ENCODE results near the gene WDR18.

Gene WDR18

DNA sequence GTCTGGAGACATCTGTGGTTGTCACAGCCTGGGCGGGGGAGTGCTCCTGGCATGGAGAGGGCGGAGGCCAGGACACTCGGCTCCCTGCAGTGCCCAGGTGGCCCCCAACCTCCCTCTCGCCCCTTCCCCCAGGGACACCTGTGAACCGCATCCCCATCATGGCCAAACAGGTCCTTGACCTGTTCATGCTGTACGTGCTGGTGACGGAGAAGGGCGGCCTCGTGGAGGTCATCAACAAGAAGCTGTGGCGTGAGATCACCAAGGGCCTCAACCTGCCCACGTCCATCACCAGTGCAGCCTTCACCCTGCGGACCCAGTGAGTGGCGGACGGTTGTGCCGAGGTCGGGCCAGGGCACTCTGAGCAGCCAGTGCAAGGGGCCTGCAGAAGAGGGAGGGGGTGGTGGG is 20.0 kb upstream of the WDR18 start:
- in situ Hi-C loops (cut with MboI; ENCODE audit: low sequenced_read_pairs): no loop called here

DNA sequence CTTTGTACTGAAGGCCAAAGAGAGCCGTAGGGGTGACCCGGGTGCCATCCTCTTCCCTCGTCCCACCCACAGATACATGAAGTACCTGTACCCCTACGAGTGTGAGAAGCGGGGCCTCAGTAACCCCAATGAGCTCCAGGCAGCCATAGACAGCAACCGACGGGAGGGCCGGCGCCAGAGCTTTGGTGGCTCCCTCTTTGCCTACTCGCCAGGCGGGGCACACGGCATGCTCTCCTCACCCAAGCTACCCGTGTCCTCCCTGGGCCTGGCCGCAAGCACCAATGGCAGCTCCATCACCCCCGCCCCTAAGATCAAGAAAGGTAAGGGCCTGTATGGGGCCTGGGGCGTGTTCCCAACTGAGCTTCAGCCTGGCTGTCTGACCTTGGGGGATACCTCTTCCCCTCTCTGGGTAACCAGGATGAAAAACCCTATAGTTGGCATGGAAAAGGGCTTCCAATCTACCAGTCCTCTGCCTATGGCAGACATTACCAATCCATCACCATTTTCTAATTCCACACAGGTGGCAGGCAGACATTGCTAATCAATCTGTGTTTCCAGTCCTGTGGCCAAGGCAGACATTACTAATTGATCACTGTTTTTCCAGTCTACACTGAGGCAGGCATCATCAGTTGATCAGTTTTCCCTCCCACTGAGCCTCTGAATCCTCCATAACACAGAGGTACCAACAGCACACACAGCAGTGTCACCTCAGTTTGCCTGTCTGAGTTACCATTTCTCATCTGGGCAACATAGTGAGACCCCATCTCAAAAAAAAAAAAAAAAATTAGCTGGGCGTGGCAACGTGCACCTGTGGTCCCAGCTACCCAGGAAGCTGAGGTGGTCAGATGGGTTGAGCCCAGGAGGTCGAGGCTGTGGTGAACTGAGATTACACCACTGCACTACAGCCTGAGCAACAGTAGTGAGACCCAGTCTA is 19.1 kb upstream of the WDR18 start:
- in situ Hi-C loops (cut with MboI; ENCODE audit: low sequenced_read_pairs): no loop called here

DNA sequence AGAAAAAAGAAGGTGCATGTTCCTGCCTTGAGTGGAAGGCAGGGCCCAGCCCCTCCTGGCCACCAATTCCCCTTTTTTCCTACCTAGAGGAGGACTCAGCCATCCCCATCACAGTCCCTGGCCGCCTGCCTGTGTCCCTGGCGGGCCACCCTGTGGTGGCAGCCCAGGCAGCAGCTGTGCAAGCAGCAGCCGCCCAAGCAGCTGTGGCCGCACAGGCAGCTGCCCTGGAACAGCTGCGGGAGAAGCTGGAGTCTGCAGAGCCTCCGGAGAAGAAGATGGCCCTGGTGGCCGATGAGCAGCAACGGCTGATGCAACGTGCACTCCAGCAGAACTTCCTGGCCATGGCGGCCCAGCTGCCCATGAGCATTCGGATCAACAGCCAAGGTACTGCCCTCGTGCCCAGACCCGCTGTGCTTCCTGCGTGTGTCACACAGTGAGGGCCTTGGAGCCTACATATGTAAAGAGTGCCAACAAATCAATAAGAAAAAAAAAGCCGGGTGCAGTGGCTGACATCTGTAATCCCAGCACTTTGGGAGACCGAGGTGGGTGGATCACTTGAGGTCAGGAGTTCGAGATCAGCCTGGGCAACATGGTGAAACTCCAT is 17.6 kb upstream of the WDR18 start:
- in situ Hi-C loops (cut with MboI; ENCODE audit: low sequenced_read_pairs): no loop called here

DNA sequence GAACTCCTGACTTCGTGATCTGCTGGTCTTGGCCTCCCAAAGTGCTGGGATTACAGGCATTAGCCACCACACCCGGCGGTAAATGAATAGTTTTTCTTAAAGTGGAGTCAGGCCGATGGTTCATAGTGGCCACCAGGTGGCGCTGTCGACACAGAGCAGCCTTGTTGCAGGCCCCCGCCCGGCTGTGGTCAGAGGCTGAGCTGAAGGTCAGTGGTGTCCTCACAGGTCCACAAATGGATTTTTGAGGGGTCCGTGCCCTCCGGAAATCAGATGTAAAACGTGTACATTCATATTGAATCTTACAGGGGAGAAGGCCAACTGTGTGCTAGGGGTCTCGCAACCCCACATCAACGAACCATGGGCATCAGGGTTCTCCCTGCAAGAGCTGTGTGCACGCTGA is 13.4 kb upstream of the WDR18 start:
- in situ Hi-C loops (cut with MboI; ENCODE audit: low sequenced_read_pairs): no loop called here

DNA sequence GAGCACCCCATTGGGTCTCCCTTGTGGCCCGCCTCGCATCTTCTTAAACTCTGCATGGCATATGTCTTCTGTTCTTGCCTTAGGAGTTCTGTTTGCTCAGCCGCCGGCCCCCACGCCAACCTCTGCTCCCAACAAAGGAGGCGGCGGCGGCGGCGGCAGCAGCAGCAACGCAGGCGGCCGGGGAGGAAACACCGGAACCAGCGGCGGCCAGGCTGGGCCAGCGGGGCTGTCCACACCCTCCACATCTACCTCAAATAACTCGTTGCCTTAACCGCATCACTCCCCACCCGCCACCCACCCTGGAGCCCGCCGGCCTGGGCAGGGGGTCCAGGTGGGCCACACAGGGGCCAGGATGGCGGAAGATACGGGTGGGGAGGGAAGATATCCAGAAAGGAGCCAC is 12.3 kb upstream of the WDR18 start:
- in situ Hi-C loops (cut with MboI; ENCODE audit: low sequenced_read_pairs): no loop called here

DNA sequence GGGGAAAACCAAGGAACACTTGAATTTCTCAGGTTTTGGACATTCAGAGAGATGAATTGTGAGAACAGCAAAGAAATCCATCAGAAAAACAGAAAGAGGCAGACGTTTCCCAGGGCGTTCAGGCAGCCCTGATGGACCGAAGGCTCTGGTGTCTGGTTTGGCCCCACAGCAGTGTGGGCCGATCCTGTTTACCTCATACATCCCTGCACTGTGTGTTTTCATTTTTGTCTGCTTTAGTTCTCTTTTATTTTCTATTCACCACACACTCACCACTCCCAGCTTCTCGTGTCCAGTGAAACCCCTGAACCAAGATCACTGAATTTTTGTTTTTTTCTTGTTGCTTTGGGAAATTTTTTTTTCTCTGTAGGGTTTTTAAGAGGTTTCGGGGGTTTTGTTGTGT is 11.9 kb upstream of the WDR18 start:
- in situ Hi-C loops (cut with MboI; ENCODE audit: low sequenced_read_pairs): no loop called here

DNA sequence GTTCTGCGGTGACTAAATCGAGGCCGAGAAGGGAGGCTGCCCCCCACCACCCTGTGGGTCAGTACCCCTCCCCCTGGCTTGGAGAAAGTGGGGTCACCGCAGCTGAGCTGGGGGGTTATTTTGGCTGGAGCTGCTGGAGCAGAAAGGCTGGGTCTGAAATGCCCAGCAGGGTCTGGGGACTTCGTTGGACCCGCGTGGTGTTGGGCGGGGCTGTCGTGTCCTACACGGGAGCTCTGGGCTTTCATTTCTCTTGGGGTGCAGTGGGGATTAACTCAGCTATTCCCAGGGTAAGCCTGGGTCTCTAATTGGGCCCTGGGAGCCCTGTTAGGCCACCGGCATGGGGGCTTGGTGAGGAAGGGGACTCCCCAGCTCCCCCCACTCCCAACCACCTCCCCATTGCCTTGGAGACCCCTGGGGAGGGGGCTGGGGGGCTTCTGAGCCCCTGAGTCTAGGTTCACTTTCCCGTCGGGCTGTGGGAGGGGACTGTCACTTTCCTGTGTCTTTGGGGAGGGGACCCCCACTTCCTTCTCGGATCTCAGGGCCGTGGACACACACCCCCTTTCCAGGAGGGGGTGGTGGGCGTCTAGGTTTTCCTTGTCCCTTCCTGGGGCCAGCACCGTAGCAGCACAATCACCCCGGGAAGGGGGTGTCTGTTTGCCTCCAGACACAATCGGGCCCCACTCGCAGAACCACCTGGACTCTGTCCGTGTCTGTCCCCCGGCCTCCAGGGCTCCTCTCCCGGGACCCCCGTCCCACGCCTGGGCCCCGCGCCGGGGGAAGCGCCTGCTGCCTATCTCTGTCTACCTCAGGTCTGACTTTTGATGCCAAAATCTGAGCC is 10.2 kb upstream of the WDR18 start:
- in situ Hi-C loops (cut with MboI; ENCODE audit: low sequenced_read_pairs): no loop called here

DNA sequence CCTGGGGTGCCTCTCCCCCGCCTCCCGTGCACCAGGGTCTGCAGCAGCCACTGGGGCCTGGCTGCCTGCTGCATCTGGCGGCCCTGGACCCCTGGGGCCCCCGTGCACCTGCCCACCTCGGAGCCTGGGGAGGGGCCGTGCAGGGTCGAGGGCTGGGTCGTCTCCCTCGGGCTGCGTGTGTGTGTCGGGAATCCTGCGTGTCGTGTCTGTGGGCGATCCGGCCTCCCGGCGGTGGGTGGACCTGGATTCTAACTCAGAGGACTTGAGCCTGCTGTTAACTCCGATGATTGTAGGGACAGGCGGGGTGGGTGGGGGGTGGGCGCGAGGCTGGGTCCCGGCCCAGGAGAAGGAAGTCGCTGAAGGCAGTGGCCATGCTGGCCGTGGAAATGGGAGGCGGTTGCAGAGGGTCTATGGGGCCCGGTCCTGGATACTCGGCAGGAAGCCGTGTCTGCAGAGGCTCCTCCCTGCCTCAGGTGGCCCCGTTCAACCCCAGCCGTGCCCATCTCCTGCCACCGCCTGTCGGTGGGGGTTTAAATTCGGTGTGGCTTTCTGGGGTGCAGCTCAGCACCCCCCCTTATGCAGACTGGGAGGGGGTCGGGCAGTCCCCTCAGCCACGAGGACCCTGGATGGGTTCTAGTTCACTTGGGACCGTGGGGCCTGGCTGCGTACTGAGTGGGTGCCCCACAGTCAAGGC is 9.4 kb upstream of the WDR18 start:
- in situ Hi-C loops (cut with MboI; ENCODE audit: low sequenced_read_pairs): loop anchor here (25.0 kb wide), 1 partner anchor 112 kb away; the partner anchor contains the start of genes CFD and ELANE

DNA sequence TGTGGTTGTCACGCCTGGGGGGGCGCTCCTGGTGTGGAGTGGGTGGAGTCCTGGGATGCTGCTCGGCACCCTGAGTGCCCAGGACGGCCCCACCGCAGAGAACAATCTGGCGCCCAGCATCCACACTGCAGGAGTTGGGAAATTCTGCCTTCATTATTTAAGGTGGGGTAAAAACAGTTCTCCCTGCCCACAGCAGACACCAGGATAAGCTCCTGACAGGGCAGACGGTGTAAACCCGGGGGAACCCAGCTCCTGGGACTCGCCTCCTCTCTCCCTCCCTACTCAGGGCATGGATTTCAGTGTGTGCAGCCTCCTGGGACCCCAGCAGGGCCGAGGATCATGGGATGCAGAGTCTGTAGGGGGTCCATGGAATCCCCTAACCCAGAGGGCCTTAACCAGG is 7.7 kb upstream of the WDR18 start:
- in situ Hi-C loops (cut with MboI; ENCODE audit: low sequenced_read_pairs): loop anchor here (25.0 kb wide), 1 partner anchor 114 kb away; the partner anchor contains the start of genes CFD and ELANE

DNA sequence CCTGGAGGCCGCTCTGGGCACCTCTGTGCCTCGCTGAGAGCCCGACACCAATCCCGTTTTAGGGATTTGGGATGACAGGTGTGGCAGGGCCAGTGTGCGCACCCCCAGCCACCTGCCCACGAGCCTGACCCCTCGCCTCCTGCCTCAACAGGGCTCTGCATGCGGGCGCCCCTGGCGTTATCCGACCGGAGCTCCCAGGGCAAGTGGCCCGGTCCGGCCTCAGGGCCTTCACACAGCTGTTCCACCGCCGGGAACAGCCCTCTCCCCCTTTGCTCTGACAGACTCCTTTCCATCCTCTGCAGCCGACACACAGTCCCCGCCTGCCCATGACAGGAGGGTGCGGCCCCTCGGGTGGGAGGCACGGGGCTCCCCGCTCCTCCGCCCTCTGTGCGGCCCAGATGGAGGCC is 7.1 kb upstream of the WDR18 start:
- in situ Hi-C loops (cut with MboI; ENCODE audit: low sequenced_read_pairs): loop anchor here (25.0 kb wide), 1 partner anchor 115 kb away; the partner anchor contains the start of genes CFD and ELANE

DNA sequence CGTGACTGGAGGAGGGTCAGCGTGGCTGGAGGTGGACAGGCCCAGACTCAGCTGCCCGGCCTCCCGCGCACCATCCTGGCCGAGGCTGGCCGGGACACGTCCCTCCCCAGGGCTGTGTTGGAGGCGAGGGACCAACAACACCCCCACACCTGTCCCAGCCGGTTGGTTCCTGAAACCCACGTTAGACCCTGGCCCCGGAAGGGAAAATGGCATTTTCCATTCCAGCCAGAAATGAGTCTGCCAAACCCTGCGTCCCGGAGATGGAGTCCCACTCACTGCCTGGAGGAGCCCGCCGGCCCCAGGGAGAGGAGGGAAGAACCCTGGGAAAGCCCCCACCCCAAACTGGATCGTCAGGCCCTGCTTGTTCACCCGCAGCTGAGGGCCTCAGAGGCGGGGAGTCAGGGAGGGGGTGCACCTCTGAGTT is 4.8 kb upstream of the WDR18 start:
- in situ Hi-C loops (cut with MboI; ENCODE audit: low sequenced_read_pairs): loop anchor here (25.0 kb wide), 1 partner anchor 117 kb away; the partner anchor contains the start of genes CFD and ELANE

DNA sequence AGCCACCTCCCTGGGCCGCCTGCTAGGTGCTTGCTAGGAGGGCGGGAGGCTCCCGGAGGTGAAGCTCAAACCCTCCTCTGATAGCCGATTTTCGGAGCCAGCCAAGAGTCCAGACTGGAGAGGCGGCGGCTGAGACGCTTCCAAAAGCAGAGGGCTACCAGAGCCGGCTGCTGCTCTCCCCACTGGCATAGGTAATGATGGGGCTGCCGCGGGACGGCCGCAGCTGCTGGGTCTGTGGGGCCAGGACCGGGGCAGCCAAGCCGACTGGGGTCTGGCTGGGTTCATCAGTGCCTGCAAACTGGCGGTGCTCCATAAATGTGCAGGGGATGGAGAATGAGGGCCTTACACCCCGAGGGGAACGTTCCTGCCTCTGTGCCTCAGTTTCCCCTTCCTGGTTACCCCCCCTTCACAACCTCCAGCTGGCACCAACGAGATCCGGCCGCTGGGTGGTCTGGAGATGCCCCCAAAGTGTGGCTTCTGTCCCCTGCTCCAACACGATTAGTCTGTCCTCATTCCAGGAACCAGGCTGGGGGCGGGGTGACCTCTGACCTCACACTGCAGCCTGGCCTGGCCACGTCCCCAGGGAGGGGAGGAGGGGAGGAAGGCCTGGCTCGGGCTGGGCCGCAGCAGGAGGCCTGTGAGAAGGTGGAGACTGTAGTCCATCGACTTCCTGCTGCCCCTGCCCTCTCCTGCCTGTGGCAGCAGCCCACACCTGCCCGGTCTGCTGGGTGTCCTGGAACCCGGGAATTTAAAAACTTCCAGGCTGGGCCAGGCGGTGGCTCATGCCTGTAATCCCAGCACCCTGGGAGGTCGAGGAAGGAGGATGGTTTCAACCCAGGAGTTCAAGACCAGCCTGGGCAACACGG is 3.8 kb upstream of the WDR18 start:
- in situ Hi-C loops (cut with MboI; ENCODE audit: low sequenced_read_pairs): loop anchor here (10.0 to 25.0 kb wide), 2 partner anchors 56 to 118 kb away; partner anchors contain the start of genes ARID3A, CFD and ELANE

DNA sequence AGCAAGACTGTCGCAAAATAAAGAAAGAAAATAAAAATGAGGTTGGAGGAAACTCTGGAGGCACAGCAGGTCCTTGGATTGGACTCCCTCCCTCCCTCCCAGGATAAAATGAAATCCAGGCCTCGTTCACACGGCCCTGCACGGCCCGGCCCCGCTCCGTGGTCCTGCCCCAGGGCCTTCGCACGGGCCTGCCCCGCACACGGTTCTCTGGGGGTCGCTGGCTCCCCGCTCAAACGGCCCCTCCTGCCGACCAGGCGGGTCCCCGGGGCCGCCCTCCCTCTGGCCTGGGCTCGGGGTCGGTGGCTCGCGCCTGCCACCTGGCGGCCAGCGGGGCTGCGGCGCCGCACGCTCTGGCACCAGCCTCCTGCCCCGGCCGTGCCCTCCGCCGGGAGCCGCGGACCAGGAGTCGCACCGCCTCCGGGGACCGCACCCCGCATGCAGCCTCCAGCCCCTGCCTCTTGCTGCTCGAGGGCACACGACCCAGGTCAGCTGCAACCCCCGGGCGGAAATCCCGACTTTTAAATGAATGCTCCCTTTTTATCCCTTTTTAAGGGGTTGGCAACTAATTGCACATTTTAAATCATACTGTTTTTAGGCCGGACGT is 1.5 kb upstream of the WDR18 start:
- in situ Hi-C loops (cut with MboI; ENCODE audit: low sequenced_read_pairs): loop anchor here (10.0 to 25.0 kb wide), 2 partner anchors 58 to 120 kb away; partner anchors contain the start of genes ARID3A, CFD and ELANE

DNA sequence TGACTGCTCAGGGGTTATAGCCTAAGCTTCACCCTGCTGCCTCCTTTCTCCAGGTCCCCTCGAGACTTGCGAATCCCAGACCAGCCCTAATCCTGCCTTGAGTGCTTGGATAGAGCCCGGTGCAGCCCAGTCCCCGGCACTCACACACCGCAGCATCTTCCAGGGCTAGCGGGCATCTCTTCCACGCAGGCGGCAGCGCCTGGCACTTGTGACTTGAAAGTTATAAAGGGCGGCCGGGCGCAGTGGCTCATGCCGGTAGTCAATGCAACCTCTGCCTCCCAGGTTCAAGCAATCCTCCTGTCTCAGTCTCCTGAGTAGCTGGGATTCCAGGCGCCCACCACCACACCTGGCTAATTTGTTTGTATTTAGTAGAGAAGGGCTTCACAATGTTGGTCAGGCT is 1.9 kb downstream of the WDR18 start:
- in situ Hi-C loops (cut with MboI; ENCODE audit: low sequenced_read_pairs): loop anchor here (10.0 to 25.0 kb wide), 2 partner anchors 61 to 124 kb away; partner anchors contain the start of genes ARID3A, CFD and ELANE

DNA sequence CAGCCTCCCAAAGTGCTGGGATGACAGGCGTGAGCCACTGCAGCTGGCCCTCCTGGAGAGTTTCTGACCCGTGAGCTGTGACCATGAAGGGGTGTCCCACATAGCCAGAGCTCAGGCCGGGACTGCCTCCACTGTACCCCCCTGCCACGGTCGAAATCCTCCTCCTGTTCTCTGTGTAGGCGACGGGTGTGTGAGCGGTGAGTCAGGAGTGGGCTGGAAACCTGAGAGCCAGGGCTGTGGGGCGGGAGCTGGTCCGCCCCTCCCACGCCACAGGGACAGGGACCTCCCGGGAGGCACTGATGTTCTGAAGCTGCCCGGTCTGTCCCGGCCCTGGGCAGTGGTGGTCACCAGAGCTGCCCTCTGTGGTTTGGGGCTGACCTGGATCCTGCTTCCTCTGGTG is 3.9 kb downstream of the WDR18 start:
- in situ Hi-C loops (cut with MboI; ENCODE audit: low sequenced_read_pairs): loop anchor here (10.0 to 25.0 kb wide), 2 partner anchors 63 to 126 kb away; partner anchors contain the start of genes ARID3A, CFD and ELANE

DNA sequence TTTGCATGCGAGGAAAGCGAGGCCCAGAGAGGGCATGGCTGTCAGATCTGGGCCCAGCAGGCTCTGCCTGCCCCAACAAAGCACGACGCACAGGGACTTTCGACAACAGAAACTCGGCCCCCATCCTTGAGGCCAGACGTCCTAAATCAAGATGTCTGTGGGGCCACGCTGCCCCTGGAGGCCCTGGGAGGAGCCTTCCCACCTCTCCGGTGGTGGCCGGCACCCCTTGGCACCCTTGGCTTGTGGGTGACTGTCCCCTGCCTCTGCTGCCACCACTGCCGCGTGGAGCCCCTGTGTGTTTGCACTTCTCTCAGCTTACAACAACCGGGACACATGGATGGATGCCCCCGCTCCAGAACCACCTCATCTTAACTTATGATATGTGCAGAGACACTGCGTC is 4.4 kb downstream of the WDR18 start:
- in situ Hi-C loops (cut with MboI; ENCODE audit: low sequenced_read_pairs): loop anchor here (10.0 to 25.0 kb wide), 2 partner anchors 64 to 126 kb away; partner anchors contain the start of genes ARID3A, CFD and ELANE

DNA sequence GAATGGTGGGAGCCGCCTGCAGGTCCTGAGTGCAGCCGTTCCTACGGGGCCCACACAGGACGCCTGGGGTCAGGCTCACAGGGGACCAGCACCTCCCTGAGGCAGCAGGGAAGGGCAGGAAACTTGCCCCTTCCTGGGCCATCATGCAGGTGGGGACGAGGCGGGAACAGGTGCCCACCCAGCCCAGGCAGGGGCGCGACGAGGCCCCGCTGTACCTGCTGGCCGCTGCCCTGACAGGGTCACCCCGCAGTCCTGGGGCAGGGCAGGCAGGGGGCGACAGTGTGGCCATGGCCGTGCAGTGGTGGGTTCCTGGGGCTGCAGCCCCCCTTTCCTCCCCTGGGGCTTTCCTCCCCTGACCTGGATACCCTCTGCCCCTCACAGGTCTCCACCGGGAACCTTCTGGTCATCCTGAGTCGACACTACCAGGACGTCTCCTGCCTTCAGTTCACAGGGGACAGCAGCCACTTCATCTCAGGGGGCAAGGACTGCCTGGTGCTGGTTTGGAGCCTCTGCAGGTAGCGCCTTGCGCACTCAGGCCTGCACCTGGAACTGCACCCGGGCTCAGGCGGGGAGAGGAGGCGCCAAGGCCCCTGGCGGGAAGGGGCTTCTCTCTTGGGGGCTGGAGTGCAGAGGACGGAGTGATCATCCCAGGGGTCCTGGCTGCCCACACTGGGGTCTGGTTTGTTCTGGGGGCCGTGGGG is 5.4 kb downstream of the WDR18 start:
- in situ Hi-C loops (cut with MboI; ENCODE audit: low sequenced_read_pairs): loop anchor here (10.0 to 25.0 kb wide), 2 partner anchors 65 to 127 kb away; partner anchors contain the start of genes ARID3A, CFD and ELANE

DNA sequence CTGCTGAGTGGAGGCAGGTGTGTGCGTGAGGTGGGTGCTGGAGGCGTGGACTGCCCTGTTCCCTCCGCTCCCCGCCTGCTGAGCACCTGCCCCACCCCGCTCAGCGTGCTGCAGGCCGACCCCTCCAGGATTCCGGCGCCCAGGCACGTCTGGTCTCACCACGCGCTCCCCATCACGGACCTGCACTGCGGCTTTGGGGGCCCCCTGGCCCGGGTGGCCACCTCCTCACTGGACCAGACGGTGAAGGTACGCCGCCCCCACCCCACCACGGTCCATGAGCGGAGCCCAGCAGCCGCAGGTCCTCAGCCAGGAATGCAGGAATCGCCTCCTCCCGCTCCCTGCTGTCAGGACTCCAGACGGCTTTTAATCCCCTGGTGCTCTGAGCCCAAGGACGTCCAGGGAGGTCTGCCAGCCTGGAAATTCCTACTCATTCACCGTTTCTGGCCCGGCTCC is 6.0 kb downstream of the WDR18 start:
- in situ Hi-C loops (cut with MboI; ENCODE audit: low sequenced_read_pairs): loop anchor here (25.0 kb wide), 1 partner anchor 128 kb away; the partner anchor contains the start of genes CFD and ELANE

Data from HL-60/S4 treated with phorbol 12-myristate 13-acetate at 8.2 ng/mL for 4 days and 3 days (cell line).